ENCODE data around the gene MANF. TPM values are rescaled to one million over a fixed set of nuclear protein-coding genes. Genes with fewer than 3 reads are reported as not detected.

MANF gene
- total and polyA plus RNA-seq, 2 of the 13 experiments (the other 11 are each of a cell fraction or from before 2014, with no cell fraction given) = 55.4 to 269 TPM

DNA sequence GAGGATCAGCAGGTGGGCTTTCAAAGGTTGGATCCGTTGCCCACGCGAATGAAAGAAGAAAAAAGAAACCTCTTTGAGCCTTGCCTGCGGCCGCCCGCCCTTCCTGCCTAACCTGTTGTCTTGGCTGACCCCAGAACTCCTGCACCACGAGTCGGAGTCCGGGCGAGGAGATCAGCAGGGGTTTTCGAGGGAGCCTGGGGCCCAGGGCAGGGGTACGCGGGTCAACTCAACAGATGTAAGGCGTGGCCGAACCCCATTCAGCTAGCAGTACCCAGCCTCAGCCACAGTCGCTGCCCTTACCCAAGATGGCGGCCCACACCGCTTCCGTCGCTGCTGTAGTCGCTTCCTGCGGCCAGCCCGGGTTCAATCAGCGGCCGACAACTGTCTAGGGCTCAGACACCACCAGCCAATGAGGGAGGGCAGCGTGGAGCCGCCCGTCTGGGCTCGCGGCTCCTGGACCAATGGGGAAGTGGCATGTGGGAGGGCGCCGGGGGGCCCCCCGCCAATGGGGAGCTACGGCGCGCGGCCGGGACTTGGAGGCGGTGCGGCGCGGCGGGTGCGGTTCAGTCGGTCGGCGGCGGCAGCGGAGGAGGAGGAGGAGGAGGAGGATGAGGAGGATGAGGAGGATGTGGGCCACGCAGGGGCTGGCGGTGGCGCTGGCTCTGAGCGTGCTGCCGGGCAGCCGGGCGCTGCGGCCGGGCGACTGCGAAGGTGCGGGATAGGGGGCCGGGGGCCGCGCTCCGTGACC is at the start of gene MANF (continued):
- TF ChIP-seq, protein P1, sequence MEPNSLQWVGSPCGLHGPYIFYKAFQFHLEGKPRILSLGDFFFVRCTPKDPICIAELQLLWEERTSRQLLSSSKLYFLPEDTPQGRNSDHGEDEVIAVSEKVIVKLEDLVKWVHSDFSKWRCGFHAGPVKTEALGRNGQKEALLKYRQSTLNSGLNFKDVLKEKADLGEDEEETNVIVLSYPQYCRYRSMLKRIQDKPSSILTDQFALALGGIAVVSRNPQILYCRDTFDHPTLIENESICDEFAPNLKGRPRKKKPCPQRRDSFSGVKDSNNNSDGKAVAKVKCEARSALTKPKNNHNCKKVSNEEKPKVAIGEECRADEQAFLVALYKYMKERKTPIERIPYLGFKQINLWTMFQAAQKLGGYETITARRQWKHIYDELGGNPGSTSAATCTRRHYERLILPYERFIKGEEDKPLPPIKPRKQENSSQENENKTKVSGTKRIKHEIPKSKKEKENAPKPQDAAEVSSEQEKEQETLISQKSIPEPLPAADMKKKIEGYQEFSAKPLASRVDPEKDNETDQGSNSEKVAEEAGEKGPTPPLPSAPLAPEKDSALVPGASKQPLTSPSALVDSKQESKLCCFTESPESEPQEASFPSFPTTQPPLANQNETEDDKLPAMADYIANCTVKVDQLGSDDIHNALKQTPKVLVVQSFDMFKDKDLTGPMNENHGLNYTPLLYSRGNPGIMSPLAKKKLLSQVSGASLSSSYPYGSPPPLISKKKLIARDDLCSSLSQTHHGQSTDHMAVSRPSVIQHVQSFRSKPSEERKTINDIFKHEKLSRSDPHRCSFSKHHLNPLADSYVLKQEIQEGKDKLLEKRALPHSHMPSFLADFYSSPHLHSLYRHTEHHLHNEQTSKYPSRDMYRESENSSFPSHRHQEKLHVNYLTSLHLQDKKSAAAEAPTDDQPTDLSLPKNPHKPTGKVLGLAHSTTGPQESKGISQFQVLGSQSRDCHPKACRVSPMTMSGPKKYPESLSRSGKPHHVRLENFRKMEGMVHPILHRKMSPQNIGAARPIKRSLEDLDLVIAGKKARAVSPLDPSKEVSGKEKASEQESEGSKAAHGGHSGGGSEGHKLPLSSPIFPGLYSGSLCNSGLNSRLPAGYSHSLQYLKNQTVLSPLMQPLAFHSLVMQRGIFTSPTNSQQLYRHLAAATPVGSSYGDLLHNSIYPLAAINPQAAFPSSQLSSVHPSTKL (CRISPR knock-in tag; IDR thresholded peaks at IDR 0.05) = peak; percentile 60
- TF ChIP-seq, protein P2, sequence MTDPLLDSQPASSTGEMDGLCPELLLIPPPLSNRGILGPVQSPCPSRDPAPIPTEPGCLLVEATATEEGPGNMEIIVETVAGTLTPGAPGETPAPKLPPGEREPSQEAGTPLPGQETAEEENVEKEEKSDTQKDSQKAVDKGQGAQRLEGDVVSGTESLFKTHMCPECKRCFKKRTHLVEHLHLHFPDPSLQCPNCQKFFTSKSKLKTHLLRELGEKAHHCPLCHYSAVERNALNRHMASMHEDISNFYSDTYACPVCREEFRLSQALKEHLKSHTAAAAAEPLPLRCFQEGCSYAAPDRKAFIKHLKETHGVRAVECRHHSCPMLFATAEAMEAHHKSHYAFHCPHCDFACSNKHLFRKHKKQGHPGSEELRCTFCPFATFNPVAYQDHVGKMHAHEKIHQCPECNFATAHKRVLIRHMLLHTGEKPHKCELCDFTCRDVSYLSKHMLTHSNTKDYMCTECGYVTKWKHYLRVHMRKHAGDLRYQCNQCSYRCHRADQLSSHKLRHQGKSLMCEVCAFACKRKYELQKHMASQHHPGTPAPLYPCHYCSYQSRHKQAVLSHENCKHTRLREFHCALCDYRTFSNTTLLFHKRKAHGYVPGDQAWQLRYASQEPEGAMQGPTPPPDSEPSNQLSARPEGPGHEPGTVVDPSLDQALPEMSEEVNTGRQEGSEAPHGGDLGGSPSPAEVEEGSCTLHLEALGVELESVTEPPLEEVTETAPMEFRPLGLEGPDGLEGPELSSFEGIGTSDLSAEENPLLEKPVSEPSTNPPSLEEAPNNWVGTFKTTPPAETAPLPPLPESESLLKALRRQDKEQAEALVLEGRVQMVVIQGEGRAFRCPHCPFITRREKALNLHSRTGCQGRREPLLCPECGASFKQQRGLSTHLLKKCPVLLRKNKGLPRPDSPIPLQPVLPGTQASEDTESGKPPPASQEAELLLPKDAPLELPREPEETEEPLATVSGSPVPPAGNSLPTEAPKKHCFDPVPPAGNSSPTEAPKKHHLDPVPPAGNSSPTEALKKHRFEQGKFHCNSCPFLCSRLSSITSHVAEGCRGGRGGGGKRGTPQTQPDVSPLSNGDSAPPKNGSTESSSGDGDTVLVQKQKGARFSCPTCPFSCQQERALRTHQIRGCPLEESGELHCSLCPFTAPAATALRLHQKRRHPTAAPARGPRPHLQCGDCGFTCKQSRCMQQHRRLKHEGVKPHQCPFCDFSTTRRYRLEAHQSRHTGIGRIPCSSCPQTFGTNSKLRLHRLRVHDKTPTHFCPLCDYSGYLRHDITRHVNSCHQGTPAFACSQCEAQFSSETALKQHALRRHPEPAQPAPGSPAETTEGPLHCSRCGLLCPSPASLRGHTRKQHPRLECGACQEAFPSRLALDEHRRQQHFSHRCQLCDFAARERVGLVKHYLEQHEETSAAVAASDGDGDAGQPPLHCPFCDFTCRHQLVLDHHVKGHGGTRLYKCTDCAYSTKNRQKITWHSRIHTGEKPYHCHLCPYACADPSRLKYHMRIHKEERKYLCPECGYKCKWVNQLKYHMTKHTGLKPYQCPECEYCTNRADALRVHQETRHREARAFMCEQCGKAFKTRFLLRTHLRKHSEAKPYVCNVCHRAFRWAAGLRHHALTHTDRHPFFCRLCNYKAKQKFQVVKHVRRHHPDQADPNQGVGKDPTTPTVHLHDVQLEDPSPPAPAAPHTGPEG (CRISPR knock-in tag; IDR thresholded peaks at IDR 0.05) = no peak
- TF ChIP-seq, protein P3, sequence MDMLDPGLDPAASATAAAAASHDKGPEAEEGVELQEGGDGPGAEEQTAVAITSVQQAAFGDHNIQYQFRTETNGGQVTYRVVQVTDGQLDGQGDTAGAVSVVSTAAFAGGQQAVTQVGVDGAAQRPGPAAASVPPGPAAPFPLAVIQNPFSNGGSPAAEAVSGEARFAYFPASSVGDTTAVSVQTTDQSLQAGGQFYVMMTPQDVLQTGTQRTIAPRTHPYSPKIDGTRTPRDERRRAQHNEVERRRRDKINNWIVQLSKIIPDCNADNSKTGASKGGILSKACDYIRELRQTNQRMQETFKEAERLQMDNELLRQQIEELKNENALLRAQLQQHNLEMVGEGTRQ (IDR thresholded peaks at IDR 0.05; ENCODE audit: low read depth, low read length) = no peak
- TF ChIP-seq, protein P3 (CRISPR knock-in tag; IDR thresholded peaks at IDR 0.05; ENCODE audit: borderline replicate concordance) = no peak
- TF ChIP-seq, protein P4, sequence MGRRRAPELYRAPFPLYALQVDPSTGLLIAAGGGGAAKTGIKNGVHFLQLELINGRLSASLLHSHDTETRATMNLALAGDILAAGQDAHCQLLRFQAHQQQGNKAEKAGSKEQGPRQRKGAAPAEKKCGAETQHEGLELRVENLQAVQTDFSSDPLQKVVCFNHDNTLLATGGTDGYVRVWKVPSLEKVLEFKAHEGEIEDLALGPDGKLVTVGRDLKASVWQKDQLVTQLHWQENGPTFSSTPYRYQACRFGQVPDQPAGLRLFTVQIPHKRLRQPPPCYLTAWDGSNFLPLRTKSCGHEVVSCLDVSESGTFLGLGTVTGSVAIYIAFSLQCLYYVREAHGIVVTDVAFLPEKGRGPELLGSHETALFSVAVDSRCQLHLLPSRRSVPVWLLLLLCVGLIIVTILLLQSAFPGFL (CRISPR knock-in tag; IDR thresholded peaks at IDR 0.05) = no peak
- TF ChIP-seq RBM39 (IDR thresholded peaks at IDR 0.05; ENCODE audit: low read depth, low read length, poor library complexity, severe bottlenecking) (peak; percentile 75), ZNF335 (CRISPR knock-in tag; IDR thresholded peaks at IDR 0.05) (peak; percentile 77; the same call in 1 of the 2 replicates)
- TF ChIP-seq, protein P5, sequence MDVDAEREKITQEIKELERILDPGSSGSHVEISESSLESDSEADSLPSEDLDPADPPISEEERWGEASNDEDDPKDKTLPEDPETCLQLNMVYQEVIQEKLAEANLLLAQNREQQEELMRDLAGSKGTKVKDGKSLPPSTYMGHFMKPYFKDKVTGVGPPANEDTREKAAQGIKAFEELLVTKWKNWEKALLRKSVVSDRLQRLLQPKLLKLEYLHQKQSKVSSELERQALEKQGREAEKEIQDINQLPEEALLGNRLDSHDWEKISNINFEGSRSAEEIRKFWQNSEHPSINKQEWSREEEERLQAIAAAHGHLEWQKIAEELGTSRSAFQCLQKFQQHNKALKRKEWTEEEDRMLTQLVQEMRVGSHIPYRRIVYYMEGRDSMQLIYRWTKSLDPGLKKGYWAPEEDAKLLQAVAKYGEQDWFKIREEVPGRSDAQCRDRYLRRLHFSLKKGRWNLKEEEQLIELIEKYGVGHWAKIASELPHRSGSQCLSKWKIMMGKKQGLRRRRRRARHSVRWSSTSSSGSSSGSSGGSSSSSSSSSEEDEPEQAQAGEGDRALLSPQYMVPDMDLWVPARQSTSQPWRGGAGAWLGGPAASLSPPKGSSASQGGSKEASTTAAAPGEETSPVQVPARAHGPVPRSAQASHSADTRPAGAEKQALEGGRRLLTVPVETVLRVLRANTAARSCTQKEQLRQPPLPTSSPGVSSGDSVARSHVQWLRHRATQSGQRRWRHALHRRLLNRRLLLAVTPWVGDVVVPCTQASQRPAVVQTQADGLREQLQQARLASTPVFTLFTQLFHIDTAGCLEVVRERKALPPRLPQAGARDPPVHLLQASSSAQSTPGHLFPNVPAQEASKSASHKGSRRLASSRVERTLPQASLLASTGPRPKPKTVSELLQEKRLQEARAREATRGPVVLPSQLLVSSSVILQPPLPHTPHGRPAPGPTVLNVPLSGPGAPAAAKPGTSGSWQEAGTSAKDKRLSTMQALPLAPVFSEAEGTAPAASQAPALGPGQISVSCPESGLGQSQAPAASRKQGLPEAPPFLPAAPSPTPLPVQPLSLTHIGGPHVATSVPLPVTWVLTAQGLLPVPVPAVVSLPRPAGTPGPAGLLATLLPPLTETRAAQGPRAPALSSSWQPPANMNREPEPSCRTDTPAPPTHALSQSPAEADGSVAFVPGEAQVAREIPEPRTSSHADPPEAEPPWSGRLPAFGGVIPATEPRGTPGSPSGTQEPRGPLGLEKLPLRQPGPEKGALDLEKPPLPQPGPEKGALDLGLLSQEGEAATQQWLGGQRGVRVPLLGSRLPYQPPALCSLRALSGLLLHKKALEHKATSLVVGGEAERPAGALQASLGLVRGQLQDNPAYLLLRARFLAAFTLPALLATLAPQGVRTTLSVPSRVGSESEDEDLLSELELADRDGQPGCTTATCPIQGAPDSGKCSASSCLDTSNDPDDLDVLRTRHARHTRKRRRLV (CRISPR knock-in tag; IDR thresholded peaks at IDR 0.05) = peak; percentile 69; the same call in 1 of the 2 replicates

All from HepG2 (cell line).